SU-DHL-6 (cell line): ENCODE results near the gene EPB41L4B.

Experiments
- CTCF ChIP-seq: fragments of 200-600 bp; sonication (generic); IDR thresholded peaks from one replicate; pipeline ENCODE4 v1.5.1; 2017; ENCODE audit warnings: antibody characterized with exemption, mild to moderate bottlenecking, low read length, moderate library complexity; ENCODE audit not compliant: insufficient read depth, poor library complexity, severe bottlenecking
- EZH2phosphoT487 ChIP-seq: fragments of 200-600 bp; sonication (generic), shearing (Covaris generic); conservative IDR thresholded peaks from 2 replicates; pipeline ENCODE4 v1.6.1; 2018; ENCODE audit warnings: mild to moderate bottlenecking, antibody characterized with exemption, low read length, moderate library complexity, mixed read lengths

DNA sequence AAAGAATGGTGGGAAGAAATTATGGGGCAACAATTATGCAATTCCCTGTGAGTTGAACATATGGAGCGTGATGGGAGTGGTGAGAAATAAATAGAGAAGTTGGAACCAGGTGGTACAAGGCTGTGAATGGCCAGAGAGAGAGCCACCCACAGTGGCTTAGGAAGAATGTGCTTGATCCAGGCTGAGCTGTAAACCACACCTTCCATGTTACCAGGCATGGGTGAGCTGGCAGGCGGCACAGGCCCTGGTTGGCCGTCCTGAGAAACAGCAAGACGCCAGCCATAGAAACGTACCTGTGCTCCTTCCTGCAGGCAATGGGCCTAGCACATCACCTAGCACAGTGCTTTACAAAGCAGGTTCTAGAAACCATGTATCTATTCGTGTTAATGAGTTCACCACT is 74.3 kb downstream of the EPB41L4B start:
- TF ChIP-seq CTCF = no peak
- no peak for TF ChIP-seq EZH2phosphoT487
